SH-SY5Y (cell line): Measurements from ENCODE around the gene ANKRD28.

ENCODE experiments used
- GATA2 ChIP-seq: IDR thresholded peaks from 2 replicates; pipeline ENCODE4 v1.6.1; 2011; ENCODE audit warnings: mild to moderate bottlenecking, low read depth, low read length
- GATA3 ChIP-seq: IDR thresholded peaks from 2 replicates; pipeline ENCODE4 v1.6.1; 2011; ENCODE audit warnings: low read depth, mild to moderate bottlenecking, low read length, moderate library complexity

DNA sequence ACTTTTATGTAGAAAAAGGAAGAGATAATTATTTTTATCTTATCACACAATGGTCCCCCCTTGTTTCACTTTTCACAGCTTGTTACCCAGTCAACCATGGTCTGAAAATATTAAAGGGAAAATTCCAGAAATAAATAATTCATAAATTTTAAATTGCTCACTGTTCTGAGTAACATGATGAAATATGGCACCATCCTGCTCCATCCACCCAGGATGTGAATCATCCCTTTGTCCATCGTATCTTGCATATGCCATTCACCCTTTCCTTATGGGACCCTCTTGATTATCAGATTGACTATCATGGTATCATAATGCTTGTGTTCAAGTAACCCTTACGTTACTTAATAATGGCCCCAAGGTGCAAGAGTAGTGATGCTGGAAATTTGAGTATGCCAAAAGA is 43.7 kb downstream of the ANKRD28 start:
- TF ChIP-seq GATA2 (no peak), GATA3 (no peak)
